ENCODE data around the gene SYNC. TPM values are rescaled to one million over a fixed set of nuclear protein-coding genes. Genes with fewer than 3 reads are reported as not detected.
"Not testable (repeated sequence)": the region's sequence is repeated elsewhere in the genome, so short reads cannot be mapped to it uniquely, and the experiment has no call there.

SYNC gene
- total RNA-seq, 1 experiment from 2014 or later = 6.6 TPM

GRCh38 chr1:32632829-32633228, 69.7 kb downstream of the SYNC start:
- no peak for ATAC-seq
- Histone ChIP-seq H3K9me2 (replicated peaks; ENCODE audit: low read length) (no peaks in the 10 kb centered on the region), H3K9me3 (ENCODE audit: low read length) (no peaks in the 10 kb centered on the region), H3K4me2 (ENCODE audit: low read length) (no peak overlapping the region), H3K27me3 (ENCODE audit: low read length) (no peaks in the 10 kb centered on the region), H2AFZ (ENCODE audit: low read length) (no peak overlapping the region), H3K79me2 (ENCODE audit: low read length) (peaks cover 29% of the 10 kb centered on the region), H4K20me1 (ENCODE audit: low read length) (no peaks in the 10 kb centered on the region), H3F3A (ENCODE audit: low read length, unreplicated experiment) (no peaks in the 10 kb centered on the region), H3K9ac (ENCODE audit: low read length) (no peak overlapping the region), H3K27ac (ENCODE audit: low read length) (no peak overlapping the region), H3K4me3 (ENCODE audit: low read length) (no peak overlapping the region), H3K4me1 (ENCODE audit: insufficient read depth, low read length) (peaks cover 12% of the 10 kb centered on the region; the same call in 1 of the 2 replicates), H3K36me3 (ENCODE audit: low read depth, low read length) (peaks cover 15% of the 10 kb centered on the region; the same call in 1 of the 2 replicates)
- CTCF ChIA-PET = no interaction called here
- TF ChIP-seq EZH2phosphoT487 (IDR thresholded peaks at IDR 0.05; ENCODE audit: borderline replicate concordance, low read length) = no peak
- TF ChIP-seq EZH2 (IDR thresholded peaks at IDR 0.05; ENCODE audit: low read length, unreplicated experiment) = no peak
- no peak for TF ChIP-seq CTCF (conservative IDR thresholded peaks at IDR 0.05; ENCODE audit: low read depth, low read length)
- intact Hi-C loops (cut with micrococcal nuclease) = no loop called here
- no TSS peak for BruUV-seq (replicated peaks)
- POLR2A ChIA-PET (ENCODE audit: unreplicated experiment) = no interaction called here
- no peak for DNase-seq

DNA sequence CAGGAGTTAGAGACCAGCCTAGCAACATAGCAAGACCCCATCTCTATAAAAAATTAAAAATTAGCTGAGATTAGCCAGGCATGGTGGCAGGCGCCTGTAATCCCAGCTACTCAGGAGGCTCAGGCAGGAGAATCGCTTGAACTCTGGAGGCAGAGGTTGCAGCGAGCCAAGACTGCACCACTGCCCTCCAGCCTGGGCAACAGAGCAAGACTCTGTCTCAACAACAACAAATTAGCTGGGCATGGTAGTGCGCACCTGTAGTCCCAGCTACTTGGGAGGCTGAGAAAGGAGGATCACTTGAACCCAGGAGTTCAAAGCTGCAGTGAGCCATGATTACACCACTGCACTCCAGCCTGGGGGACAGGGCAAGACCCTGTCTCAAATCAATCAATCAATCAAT, 72.4 kb downstream of the SYNC start:
- H3F3A ChIP-seq (ENCODE audit: low read length, unreplicated experiment); CTCF ChIA-PET; H3K9me2 ChIP-seq (replicated peaks; ENCODE audit: low read length); H3K4me3 ChIP-seq (ENCODE audit: low read length); DNase-seq; H2AFZ ChIP-seq (ENCODE audit: low read length); H3K27ac ChIP-seq (ENCODE audit: low read length); H3K4me1 ChIP-seq (ENCODE audit: insufficient read depth, low read length); H3K4me2 ChIP-seq (ENCODE audit: low read length); H3K79me2 ChIP-seq (ENCODE audit: low read length); H4K20me1 ChIP-seq (ENCODE audit: low read length); intact Hi-C loops (cut with micrococcal nuclease); H3K9ac ChIP-seq (ENCODE audit: low read length); H3K9me3 ChIP-seq (ENCODE audit: low read length); ATAC-seq; BruUV-seq (replicated peaks); H3K27me3 ChIP-seq (ENCODE audit: low read length): not testable (repeated sequence)
- peaks cover 17% of the 10 kb centered on the region for H3K36me3 ChIP-seq (ENCODE audit: low read depth, low read length)
- POLR2A ChIA-PET (ENCODE audit: unreplicated experiment) = interaction anchor here (0.6 kb wide), 1 partner anchor 11 kb away, joined by 3 read pairs; no protein-coding TSS in a partner anchor

Other genes starting within 250 kb of the SYNC start
- gene ZBTB8B, start 237.7 kb downstream of the SYNC start, total RNA-seq (2014; rRNA removed) = 0.22 and 0.23 TPM in 2 replicates
- gene ZBTB8A, start 163.3 kb downstream of the SYNC start, total RNA-seq (2014; rRNA removed) = 1.7 and 3.5 TPM in 2 replicates
- gene ZBTB8OS, start 52.2 kb downstream of the SYNC start, total RNA-seq (2014; rRNA removed) = 85.2 and 86.7 TPM in 2 replicates
- gene RBBP4, start 51.6 kb downstream of the SYNC start, total RNA-seq (2014; rRNA removed) = 161 and 201 TPM in 2 replicates
- gene YARS1, start 114.6 kb upstream of the SYNC start, total RNA-seq (2014; rRNA removed) = 108 and 115 TPM in 2 replicates
- gene S100PBP, start 114.9 kb upstream of the SYNC start, total RNA-seq (2014; rRNA removed) = 13.2 and 13.8 TPM in 2 replicates
- gene FNDC5, start 168.1 kb upstream of the SYNC start, total RNA-seq (2014; rRNA removed) = 0.22 and 0.35 TPM in 2 replicates
- gene HPCA, start 183.7 kb upstream of the SYNC start, total RNA-seq (2014; rRNA removed) = not detected in 2 replicates
- gene TMEM54, start 198.6 kb upstream of the SYNC start, total RNA-seq (2014; rRNA removed) = 175 and 194 TPM in 2 replicates

All from PC-3 (cell line).